ENCODE measurements around the gene DTNA. TPM values are rescaled to one million over a fixed set of nuclear protein-coding genes. Genes with fewer than 3 reads are reported as not detected.

The DTNA gene
- total RNA-seq, 1 experiment from 2014 or later, result 0.77 TPM

GRCh38 chr18:34893239-34893638 is 183.1 kb downstream of the DTNA start:
- BruUV-seq (replicated peaks), result no TSS peak
- intact Hi-C loops (cut with micrococcal nuclease; ENCODE audit: unreplicated experiment), result no loop called here
- no peaks in the 10 kb centered on the region for H3K9me3 ChIP-seq (ENCODE audit: control insufficient read depth, insufficient read depth, low read depth, low read length)
- in situ Hi-C loops (cut with HindIII; ENCODE audit: low pct_unique_long_range_greater_than_20kb, low sequenced_read_pairs), result no loop called here
- H3K27ac ChIP-seq (ENCODE audit: low read length), result no peak overlapping the region
- no peak for DNase-seq (ENCODE audit: low read depth, low spot score)
- H3K4me3 ChIP-seq (ENCODE audit: low read depth in 2 of 2, low read length in 2 of 2), result no peak overlapping the region
- no peaks in the 10 kb centered on the region for H3K4me1 ChIP-seq (ENCODE audit: control insufficient read depth, insufficient read depth, low read length)
- ChIA-PET POLR2A (no interaction called here), CTCF (no interaction called here)
- no peak for ATAC-seq
- no peaks in the 10 kb centered on the region for H3K27me3 ChIP-seq (ENCODE audit: control insufficient read depth, insufficient read depth, low read length)
- TF ChIP-seq REST (IDR thresholded peaks at IDR 0.05; ENCODE audit: insufficient read depth in 1 of 2, low read depth in 2 of 2, low read length in 1 of 2) (no peak), POLR2AphosphoS5 (IDR thresholded peaks at IDR 0.05; ENCODE audit: low read depth, low read length) (no peak), TCF7L2 (IDR thresholded peaks at IDR 0.05; ENCODE audit: low read depth, low read length) (no peak), CTCF (IDR thresholded peaks at IDR 0.05) (no peak), SIN3A (IDR thresholded peaks at IDR 0.05; ENCODE audit: borderline replicate concordance, insufficient read depth, low read depth, low read length) (no peak)
- no peaks in the 10 kb centered on the region for H3K36me3 ChIP-seq (ENCODE audit: control insufficient read depth, insufficient read depth, low read length)

- no TSS peak for BruUV-seq (replicated peaks)
- POLR2A ChIA-PET, result no interaction called here
- DNase-seq (ENCODE audit: low read depth, low spot score), result no peak
- no peak for ATAC-seq
- Histone ChIP-seq H3K4me3 (ENCODE audit: low read depth in 2 of 2, low read length in 2 of 2) (no peak overlapping the region), H3K27me3 (ENCODE audit: control insufficient read depth, insufficient read depth, low read length) (no peaks in the 10 kb centered on the region), H3K4me1 (ENCODE audit: control insufficient read depth, insufficient read depth, low read length) (no peaks in the 10 kb centered on the region), H3K36me3 (ENCODE audit: control insufficient read depth, insufficient read depth, low read length) (no peaks in the 10 kb centered on the region), H3K9me3 (ENCODE audit: control insufficient read depth, insufficient read depth, low read depth, low read length) (no peaks in the 10 kb centered on the region), H3K27ac (ENCODE audit: low read length) (no peak overlapping the region)
- TF ChIP-seq CTCF (IDR thresholded peaks at IDR 0.05), result no peak; the same call in 1 of the 2 replicates
- TF ChIP-seq POLR2AphosphoS5 (IDR thresholded peaks at IDR 0.05; ENCODE audit: low read depth, low read length), result no peak
- TF ChIP-seq TCF7L2 (IDR thresholded peaks at IDR 0.05; ENCODE audit: low read depth, low read length), result no peak
- no peak for TF ChIP-seq REST (IDR thresholded peaks at IDR 0.05; ENCODE audit: insufficient read depth in 1 of 2, low read depth in 2 of 2, low read length in 1 of 2)
- in situ Hi-C loops (cut with HindIII; ENCODE audit: low pct_unique_long_range_greater_than_20kb, low sequenced_read_pairs) (no loop called here), intact Hi-C loops (cut with micrococcal nuclease; ENCODE audit: unreplicated experiment) (no loop called here)
- CTCF ChIA-PET, result no interaction called here
These were observed 191.2 kb downstream of the DTNA start for GRCh38 chr18:34901299-34901698.

Data from Panc1 (cell line).